HepG2 (cell line): Measurements from ENCODE around the gene GNPNAT1. TPM values are rescaled to one million over a fixed set of nuclear protein-coding genes. Genes with fewer than 3 reads are reported as not detected.

Experiments
- ATAC-seq: fragments of 200-7000 bp; cut with Tn5 transposase; 3 replicates; pipeline ENCODE4 v1.9.1; 2020; ENCODE audit warnings: mild to moderate bottlenecking, moderate library complexity
- BruUV-seq: library from RNA; stranded (reverse); fragments of 400-500 nt; replicated peaks from 2 replicates; lab custom pipeline; 2021; lab: Mats Ljungman, UMichigan
- CTCF ChIA-PET: fragments of 300-600 bp; formaldehyde crosslinking; extraction: SDS; loops from one replicate; lab custom pipeline; 2021; ENCODE audit warnings: low total read pairs, inconsistent platforms, low intra/inter-chr PET ratio; lab: Yijun Ruan, JAX
- POLR2A ChIA-PET: fragments of 350-600 bp; sonication (Branson Sonifier 250); formaldehyde crosslinking; loops from one replicate; lab custom pipeline; 2020; ENCODE audit warnings: antibody characterized with exemption, inconsistent platforms; lab: Yijun Ruan, JAX
- DNase-seq: peaks from one replicate; pipeline ENCODE4 v3.0.0-alpha.2; 2015; ENCODE audit warnings: low spot score
- FAIRE-seq: peaks from 3 replicates; lab custom pipeline; 2011; peaks lifted over from hg19 to GRCh38; lab: Jason Lieb, UNC
- H2AFZ ChIP-seq: one replicate; pipeline ENCODE4 v1.6.1; 2011; ENCODE audit warnings: low read length, inconsistent platforms
- H3K27ac ChIP-seq: fragments of 300-600 bp; 3 replicates; pipeline ENCODE4 v1.8.0; 2011; ENCODE audit warnings: mixed run types, mild to moderate bottlenecking, mixed read lengths, low read length, inconsistent platforms; ENCODE audit not compliant: insufficient read depth; ENCODE audit errors: extremely low read length
- H3K27me3 ChIP-seq, 2 experiments: fragments of 200-600 bp in 1 of 2; 2 replicates in 1 of 2; 3 replicates in 1 of 2; pipeline versions ENCODE4 v1.6.0 to v1.8.0; 2011; ENCODE audit warnings: low read length in 2 of 2, mild to moderate bottlenecking in 2 of 2, moderate library complexity in 2 of 2, inconsistent platforms in 1 of 2; ENCODE audit not compliant: insufficient read depth in 2 of 2, control insufficient read depth in 1 of 2
- H3K36me3 ChIP-seq, 2 experiments: fragments of 200-600 bp in 1 of 2; replicated peaks in 1 of 2; 2 replicates in 1 of 2; 3 replicates in 1 of 2; pipeline versions ENCODE4 v1.5.1 to v1.8.0; 2011; ENCODE audit warnings: low read length in 2 of 2, inconsistent platforms in 1 of 2; ENCODE audit not compliant: insufficient read depth in 2 of 2, control insufficient read depth in 1 of 2
- H3K4me1 ChIP-seq: 2 replicates; pipeline ENCODE4 v1.5.1; 2012; ENCODE audit warnings: low read length, inconsistent platforms; ENCODE audit not compliant: insufficient read depth
- H3K4me2 ChIP-seq: 2 replicates; pipeline ENCODE4 v1.6.0; 2011; ENCODE audit warnings: low read depth, low read length, inconsistent platforms
- H3K4me3 ChIP-seq, 3 experiments: fragments of 200-600 bp in 1 of 3; sonication (generic), shearing (Covaris generic) in 1 of 3; replicated peaks in 1 of 3; 2 replicates each; pipeline ENCODE4 v1.5.1; 2011 to 2016; ENCODE audit warnings: low read length in 3 of 3, inconsistent platforms in 2 of 3, low read depth in 2 of 3, mild to moderate bottlenecking in 2 of 3, control low read depth in 1 of 3, mixed read lengths in 1 of 3; ENCODE audit not compliant: insufficient read depth in 1 of 3
- H3K79me2 ChIP-seq: one replicate; pipeline ENCODE4 v1.6.1; 2011; ENCODE audit warnings: low read length, inconsistent platforms; ENCODE audit not compliant: insufficient read depth
- H3K9ac ChIP-seq: 2 replicates; pipeline ENCODE4 v1.6.0; 2011; ENCODE audit warnings: mild to moderate bottlenecking, low read depth, low read length, inconsistent platforms; ENCODE audit not compliant: insufficient read depth
- H3K9me3 ChIP-seq: 2 replicates; pipeline ENCODE4 v1.5.1; 2012; ENCODE audit warnings: mild to moderate bottlenecking, low read length
- H4K20me1 ChIP-seq: 2 replicates; pipeline ENCODE4 v1.6.0; 2011; ENCODE audit warnings: inconsistent platforms, mild to moderate bottlenecking, low read length, moderate library complexity; ENCODE audit not compliant: insufficient read depth
- GATAD2A ChIP-seq: IDR thresholded peaks from 2 replicates; pipeline ENCODE4 v1.6.1; 2016
- HNRNPLL ChIP-seq: fragments of 200-400 bp; formaldehyde crosslinking; IDR thresholded peaks from 2 replicates; pipeline ENCODE4 v1.6.1; 2017; ENCODE audit warnings: mild to moderate bottlenecking, low read depth, low read length; ENCODE audit not compliant: poor library complexity, severe bottlenecking
- RFX1 ChIP-seq: fragments of 450-650 bp; IDR thresholded peaks from 2 replicates; pipeline ENCODE4 v1.6.1; 2017
- RFX3 ChIP-seq: IDR thresholded peaks from 2 replicates; pipeline ENCODE4 v1.6.1; 2016; ENCODE audit warnings: missing biosample characterization, missing genetic modification reagents
- SCMH1 ChIP-seq: sonication (generic); formaldehyde crosslinking; IDR thresholded peaks from 2 replicates; pipeline ENCODE4 v1.9.0; 2021; ENCODE audit warnings: missing genetic modification reagents, mild to moderate bottlenecking, borderline replicate concordance
- SMARCE1 ChIP-seq: fragments of 450-650 bp; IDR thresholded peaks from 2 replicates; pipeline ENCODE4 v1.6.1; 2017; ENCODE audit warnings: borderline replicate concordance
- TMF1 ChIP-seq: sonication (generic); formaldehyde crosslinking; IDR thresholded peaks from 2 replicates; pipeline ENCODE4 v1.8.1; 2022; ENCODE audit warnings: low read depth, missing genetic modification reagents
- WIZ ChIP-seq: sonication (generic); formaldehyde crosslinking; IDR thresholded peaks from 2 replicates; pipeline ENCODE4 v1.5.1; 2020; ENCODE audit warnings: mild to moderate bottlenecking, missing genetic modification reagents
- ZNF460 ChIP-seq: sonication (generic); formaldehyde crosslinking; IDR thresholded peaks from 2 replicates; pipeline ENCODE4 v1.5.1; 2020; ENCODE audit warnings: missing genetic modification reagents, mild to moderate bottlenecking, borderline replicate concordance
- ZNF766 ChIP-seq: sonication (generic); formaldehyde crosslinking; IDR thresholded peaks from 2 replicates; pipeline ENCODE4 v1.5.0; 2020; ENCODE audit warnings: missing genetic modification reagents, borderline replicate concordance
- WGBS: methylation state at CpG from one replicate; pipeline ENCODE4 v1.1.6; 2017; ENCODE audit warnings: low lambda C conversion rate; 5-methylcytosine and 5-hydroxymethylcytosine counted together
- in situ Hi-C: cut with HindIII; loops from 2 replicates; pipeline ENCODE4 v1.10.0; 2017; ENCODE audit warnings: low pct_unique_long_range_greater_than_20kb; ENCODE audit not compliant: extremely low pct_ligation_motif_present
- intact Hi-C: fragments of 100-400 bp; cut with micrococcal nuclease; formaldehyde crosslinking; loops from one replicate; pipeline ENCODE4 v1.10.0; 2022; ENCODE audit not compliant: unreplicated experiment
- polyA plus RNA-seq, 8 experiments: library from polyadenylated mRNA; depleted of rRNA in 3 of 8; stranded (reverse) in 7 of 8; unstranded in 1 of 8; fragments of >200 nt; fragmentation: Illumina TruSeq in 4 of 8; extraction: Trizol in 4 of 8; gene quantifications; 2 replicates each; pipeline versions ENCODE4 v1.2.1 to v1.2.3, GENCODE V29; 2011 to 2016; ENCODE audit warnings: low read depth in 4 of 8, missing spikeins in 1 of 8, mixed read lengths in 1 of 8; ENCODE audit not compliant: insufficient read depth in 1 of 8
- total RNA-seq, 5 experiments: library from RNA; depleted of rRNA; stranded (reverse); fragments of >200 nt; fragmentation: Illumina TruSeq; extraction: Trizol; gene quantifications; 2 replicates each; pipeline ENCODE4 v1.2.3, GENCODE V29; 2016; ENCODE audit warnings: low read depth in 1 of 5
- TF ChIP-seq, protein P1 (sequence below): sonication (generic); formaldehyde crosslinking; IDR thresholded peaks from 2 replicates; pipeline ENCODE4 v1.5.0; 2020; ENCODE audit warnings: missing genetic modification reagents
- TF ChIP-seq, protein P2 (sequence below): sonication (generic); formaldehyde crosslinking; IDR thresholded peaks from 2 replicates; pipeline ENCODE4 v1.4.0; 2020; ENCODE audit warnings: missing genetic modification reagents, mild to moderate bottlenecking, borderline replicate concordance

The GNPNAT1 gene
- total and polyA plus RNA-seq, 2 of the 13 experiments (the other 11 are each of a cell fraction or from before 2014, with no cell fraction given) = 38.3 to 54.9 TPM

DNA sequence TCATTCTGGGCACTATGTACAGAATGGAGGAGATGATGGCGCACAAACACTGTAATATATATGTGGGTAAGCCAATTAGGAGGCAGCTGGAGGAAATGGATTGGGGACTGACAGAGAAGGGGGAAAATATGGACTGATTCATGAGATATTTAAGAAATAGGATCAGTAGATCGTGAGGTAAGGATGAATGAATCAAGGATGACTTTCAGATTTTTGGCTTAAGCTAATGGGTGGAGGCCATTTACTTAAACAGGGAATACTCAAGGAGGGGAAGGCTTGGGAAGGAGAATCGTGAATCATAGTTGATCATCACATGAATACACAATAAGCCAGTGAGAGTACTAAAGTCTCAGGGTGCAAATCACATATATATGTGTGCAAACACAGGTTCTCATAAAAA lies 11.2 kb upstream of the GNPNAT1 start:
- Histone ChIP-seq H3K4me2 (no peak overlapping the region), H3K4me3 (no peak overlapping the region), H3K9ac (no peak overlapping the region), H4K20me1 (no peaks in the 10 kb centered on the region), H3K9me3 (no peaks in the 10 kb centered on the region)
- FAIRE-seq = no peak
- no TSS peak for BruUV-seq
- POLR2A ChIA-PET = interaction anchor here (1.4 kb wide), 1 partner anchor 11 kb away, joined by 5 read pairs; the partner anchor contains the start of gene GNPNAT1
- CTCF ChIA-PET = no interaction called here
- no peak for TF ChIP-seq WIZ (CRISPR knock-in tag)
- TF ChIP-seq ZNF766 (CRISPR knock-in tag) = no peak
- TF ChIP-seq, all 625 proteins: peak for 0
- in situ Hi-C loops (no loop called here), intact Hi-C loops (no loop called here)
- no peaks in the 10 kb centered on the region for H3K27me3 ChIP-seq
- H3K79me2 ChIP-seq = no peaks in the 10 kb centered on the region
- 73% methylated on average over 3 of the region's 3 CpGs for WGBS
- no peak for DNase-seq
- H3K36me3 ChIP-seq = no peaks in the 10 kb centered on the region
- no peak overlapping the region for H2AFZ ChIP-seq
- H3K4me1 ChIP-seq = peaks cover 25% of the 10 kb centered on the region
- ATAC-seq = no peak
- no peak overlapping the region for H3K27ac ChIP-seq

DNA sequence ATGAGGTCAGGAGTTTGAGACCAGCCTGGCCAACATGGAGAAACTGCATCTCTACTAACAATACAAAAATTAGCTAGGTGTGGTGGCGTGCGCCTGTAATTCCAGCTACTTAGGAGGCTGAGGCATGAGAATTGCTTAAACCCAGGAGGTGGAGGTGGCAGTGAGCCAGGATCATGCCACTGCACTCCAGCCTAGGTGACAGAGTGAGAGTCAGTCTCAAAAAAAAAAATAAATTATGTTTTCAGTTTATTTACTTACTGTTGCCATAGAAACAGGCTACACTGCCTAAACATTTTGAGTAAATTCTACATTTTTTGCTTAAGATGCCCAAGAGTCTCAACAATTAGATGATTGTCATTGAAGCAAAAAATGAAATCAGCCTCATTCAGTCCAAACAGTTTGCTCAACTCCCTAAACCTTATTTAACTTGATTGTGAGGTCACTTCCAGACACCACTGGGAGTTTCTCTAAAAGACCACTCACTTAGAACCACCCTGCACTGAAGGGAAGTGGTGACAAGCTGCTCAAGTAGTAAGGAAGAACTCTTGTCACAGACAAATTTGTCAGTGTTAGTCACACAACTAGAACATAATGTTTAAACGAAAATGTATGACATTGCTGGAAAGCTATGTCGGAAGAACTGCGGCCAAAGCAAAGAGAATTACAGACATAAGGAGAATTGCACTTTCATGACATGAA lies 9.8 kb upstream of the GNPNAT1 start:
- ATAC-seq (peak; percentile 32; the same call in 1 of the 3 replicates), DNase-seq (no peak), FAIRE-seq (peak; percentile 26)
- intact Hi-C loops = no loop called here
- in situ Hi-C loops = no loop called here
- BruUV-seq = no TSS peak
- Histone ChIP-seq H3K4me3 (no peak overlapping the region), H3K9me3 (no peaks in the 10 kb centered on the region), H2AFZ (no peak overlapping the region), H3K79me2 (no peaks in the 10 kb centered on the region), H3K36me3 (no peaks in the 10 kb centered on the region), H3K9ac (peak overlapping the region; percentile 30; the same call in 1 of the 2 replicates), H3K4me1 (peaks cover 20% of the 10 kb centered on the region), H3K27me3 (no peaks in the 10 kb centered on the region), H3K27ac (peak overlapping the region; percentile 56), H4K20me1 (no peaks in the 10 kb centered on the region), H3K4me2 (peak overlapping the region; percentile 30; the same call in 1 of the 2 replicates)
- CTCF ChIA-PET = no interaction called here
- POLR2A ChIA-PET = interaction anchor here (2.1 kb wide), 1 partner anchor 10 kb away, joined by 7 read pairs; the partner anchor contains the start of gene GNPNAT1
- TF ChIP-seq HNRNPLL (no peak), TMF1 (CRISPR knock-in tag) (no peak), SCMH1 (CRISPR knock-in tag) (no peak), SMARCE1 (no peak), ZNF460 (CRISPR knock-in tag) (peak; percentile 85), GATAD2A (CRISPR knock-in tag) (0 out of 2 replicates have a peak, but pooled peaks have one; percentile 10), RFX3 (CRISPR knock-in tag) (peak; percentile 57), RFX1 (peak; percentile 62)
- TF ChIP-seq, protein P1, sequence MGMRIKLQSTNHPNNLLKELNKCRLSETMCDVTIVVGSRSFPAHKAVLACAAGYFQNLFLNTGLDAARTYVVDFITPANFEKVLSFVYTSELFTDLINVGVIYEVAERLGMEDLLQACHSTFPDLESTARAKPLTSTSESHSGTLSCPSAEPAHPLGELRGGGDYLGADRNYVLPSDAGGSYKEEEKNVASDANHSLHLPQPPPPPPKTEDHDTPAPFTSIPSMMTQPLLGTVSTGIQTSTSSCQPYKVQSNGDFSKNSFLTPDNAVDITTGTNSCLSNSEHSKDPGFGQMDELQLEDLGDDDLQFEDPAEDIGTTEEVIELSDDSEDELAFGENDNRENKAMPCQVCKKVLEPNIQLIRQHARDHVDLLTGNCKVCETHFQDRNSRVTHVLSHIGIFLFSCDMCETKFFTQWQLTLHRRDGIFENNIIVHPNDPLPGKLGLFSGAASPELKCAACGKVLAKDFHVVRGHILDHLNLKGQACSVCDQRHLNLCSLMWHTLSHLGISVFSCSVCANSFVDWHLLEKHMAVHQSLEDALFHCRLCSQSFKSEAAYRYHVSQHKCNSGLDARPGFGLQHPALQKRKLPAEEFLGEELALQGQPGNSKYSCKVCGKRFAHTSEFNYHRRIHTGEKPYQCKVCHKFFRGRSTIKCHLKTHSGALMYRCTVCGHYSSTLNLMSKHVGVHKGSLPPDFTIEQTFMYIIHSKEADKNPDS (CRISPR knock-in tag) = no peak
- TF ChIP-seq, protein P2, sequence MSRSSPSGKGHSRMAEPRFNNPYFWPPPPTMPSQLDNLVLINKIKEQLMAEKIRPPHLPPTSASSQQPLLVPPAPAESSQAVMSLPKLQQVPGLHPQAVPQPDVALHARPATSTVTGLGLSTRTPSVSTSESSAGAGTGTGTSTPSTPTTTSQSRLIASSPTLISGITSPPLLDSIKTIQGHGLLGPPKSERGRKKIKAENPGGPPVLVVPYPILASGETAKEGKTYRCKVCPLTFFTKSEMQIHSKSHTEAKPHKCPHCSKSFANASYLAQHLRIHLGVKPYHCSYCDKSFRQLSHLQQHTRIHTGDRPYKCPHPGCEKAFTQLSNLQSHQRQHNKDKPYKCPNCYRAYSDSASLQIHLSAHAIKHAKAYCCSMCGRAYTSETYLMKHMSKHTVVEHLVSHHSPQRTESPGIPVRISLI (CRISPR knock-in tag) = peak; percentile 43; the same call in 1 of the 2 replicates
- 64% methylated on average over 5 of the region's 5 CpGs for WGBS
